Measurements from ENCODE around the gene KCTD16. TPM values are rescaled to one million over a fixed set of nuclear protein-coding genes. Genes with fewer than 3 reads are reported as not detected.

Gene KCTD16

Small RNA genes within 50 kb of the gene (small RNA-seq; reads per million reads assigned to genes)
- not detected for gene CKS1BP5 (ENCODE audit: insufficient read depth)
- gene RN7SL87P (ENCODE audit: insufficient read depth): not detected

All from mesendoderm (in vitro differentiated cells).